HG03025 (cell line): ENCODE measurements around the gene GRM8.

Experiments used
- ATAC-seq: cut with Tn5 transposase; IDR thresholded peaks from one replicate; pipeline ENCODE4 v1.9.1; 2021; ENCODE audit warnings: mild to moderate bottlenecking, moderate library complexity; ENCODE audit not compliant: unreplicated experiment, low FRiP score

The GRM8 gene

DNA sequence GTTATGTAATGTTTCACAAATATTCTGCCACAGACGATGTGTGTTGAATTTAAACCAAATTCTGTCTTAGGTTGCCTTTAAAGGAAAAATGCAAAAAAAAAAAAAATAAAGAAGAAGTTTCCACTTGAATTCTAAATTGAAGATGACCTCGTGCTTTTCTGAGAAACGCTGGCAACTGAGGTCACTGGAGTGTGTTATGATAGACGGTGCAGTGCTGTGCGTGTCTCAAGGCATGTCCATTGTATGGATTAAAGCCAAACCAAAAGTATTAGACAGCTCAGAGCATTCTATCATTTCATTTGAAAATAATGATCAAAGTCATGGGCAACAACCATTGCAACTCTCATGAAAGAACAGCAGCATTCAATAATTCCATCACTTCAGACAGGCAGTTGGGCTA lies 483.9 kb downstream of the GRM8 start:
- no peak for ATAC-seq

DNA sequence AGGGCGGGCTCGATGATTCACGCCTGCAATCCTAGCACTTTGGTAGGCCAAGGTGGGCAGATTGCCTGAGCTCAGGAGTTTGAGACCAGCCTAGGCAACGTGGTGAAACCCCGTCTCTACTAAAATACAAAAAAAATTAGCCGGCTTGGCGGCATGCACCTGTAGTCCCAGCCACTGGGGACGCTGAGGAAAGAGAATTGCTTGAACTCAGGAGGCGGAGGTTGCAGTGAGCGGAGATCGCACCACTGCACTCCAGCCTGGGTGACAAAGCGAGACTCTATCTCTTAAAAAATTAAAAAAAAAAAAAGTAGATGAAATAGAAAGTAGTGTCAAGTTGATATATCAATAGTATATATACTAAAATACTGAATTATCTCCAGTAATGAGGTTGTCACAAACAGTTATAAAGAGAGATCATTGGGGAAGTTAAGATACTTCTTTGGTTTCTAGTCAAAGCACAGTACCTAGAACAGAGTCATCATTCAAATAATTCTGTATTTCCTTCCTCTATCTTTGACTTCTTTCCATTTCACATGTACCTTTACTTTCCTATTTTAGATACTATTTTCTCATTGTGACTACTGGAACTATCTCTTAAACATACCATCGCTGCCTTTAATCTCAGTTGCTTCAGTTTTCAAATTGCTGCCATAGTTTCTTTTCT lies 491.7 kb downstream of the GRM8 start:
- no peak for ATAC-seq

DNA sequence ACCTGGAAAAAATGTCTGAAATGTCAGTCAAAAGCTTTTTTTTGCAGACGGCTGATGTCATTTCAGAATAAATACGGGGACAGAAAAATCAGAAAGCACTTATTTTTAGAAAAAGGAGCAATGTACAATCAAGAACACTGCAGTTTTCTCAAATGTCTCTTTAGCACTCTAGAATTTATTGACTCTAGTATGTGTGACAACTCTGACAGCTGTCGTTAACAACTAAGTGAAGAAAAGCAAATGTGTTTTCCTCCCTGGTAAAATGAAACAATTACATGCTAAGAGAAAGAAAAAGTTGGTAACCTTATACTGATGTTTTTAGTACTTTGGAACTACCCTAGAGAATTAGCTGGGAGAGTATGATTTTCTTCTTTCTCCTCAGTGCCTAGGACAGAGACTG lies 497.4 kb downstream of the GRM8 start:
- ATAC-seq: no peak

DNA sequence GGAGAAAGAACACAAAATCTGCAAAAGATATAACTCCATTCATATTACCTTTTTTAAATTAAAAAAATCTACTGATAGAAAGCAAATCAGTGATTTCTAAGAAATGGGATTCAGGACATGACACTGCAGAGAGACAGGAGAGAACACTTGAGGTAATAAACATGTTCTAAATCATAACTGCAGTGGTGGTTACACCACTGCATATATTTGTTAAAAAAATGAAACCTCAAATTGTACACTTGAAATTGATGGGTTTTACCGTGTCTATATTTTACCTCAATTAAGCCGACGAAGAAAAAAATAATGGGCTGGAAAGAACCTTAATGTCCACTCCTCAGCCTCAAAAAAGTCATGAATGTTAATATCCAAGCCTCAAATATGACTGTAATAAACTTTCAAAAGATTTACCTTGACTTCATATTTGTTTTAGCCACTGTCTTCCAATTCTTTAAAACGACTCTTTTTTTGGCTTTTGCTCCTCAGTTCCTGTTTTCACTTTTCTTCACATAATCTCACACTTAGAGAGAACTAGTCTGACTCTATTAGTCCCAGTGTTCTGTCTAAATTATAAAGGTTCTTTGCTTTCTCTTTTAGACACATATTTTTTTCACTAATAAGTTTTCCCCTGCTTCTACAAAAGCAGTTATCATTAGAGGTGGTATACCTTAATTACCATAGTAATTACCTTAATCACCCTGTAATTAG lies 502.4 kb downstream of the GRM8 start:
- peak; percentile 65 for ATAC-seq

DNA sequence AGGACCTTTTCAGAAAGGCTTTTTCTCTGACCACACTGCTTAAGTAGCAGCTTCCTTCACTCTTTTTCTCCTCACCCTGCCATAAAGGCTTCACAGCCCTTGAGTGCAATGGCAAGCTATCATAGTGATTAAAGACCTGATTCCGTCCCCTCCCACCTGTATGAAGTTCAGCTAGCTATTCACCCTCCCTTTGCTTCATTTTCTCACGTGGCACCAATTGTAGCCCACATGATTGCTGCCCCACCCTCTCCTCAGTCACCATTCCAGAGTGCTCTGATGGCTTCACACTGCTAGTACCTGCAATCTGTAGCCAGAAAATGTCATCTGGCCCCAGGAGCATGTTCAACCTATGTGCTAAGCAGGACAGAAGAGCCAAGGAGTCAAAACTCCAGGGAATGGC lies 523.8 kb downstream of the GRM8 start:
- no peak for ATAC-seq

DNA sequence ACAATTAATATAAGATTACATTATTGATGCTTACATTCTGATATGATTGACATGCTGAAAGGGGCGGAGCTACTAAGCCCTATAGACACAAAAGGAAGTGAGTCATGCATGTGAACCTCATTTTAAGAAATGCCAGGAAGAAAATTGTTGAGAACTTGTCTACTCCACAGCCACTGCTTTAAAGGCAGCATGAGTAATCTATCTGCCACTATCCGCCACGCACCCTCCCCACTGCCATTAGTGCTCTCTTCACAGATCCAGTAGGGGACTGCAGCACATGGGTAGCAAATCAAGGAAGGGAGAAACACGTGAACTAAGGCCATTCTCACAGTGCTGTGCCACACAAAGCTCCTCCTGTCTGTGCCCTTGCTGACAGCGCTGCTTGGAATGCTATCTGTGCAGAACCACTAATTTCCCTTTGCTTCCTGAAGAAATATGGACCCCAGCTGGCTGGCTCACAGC lies 524.8 kb downstream of the GRM8 start:
- ATAC-seq: no peak

DNA sequence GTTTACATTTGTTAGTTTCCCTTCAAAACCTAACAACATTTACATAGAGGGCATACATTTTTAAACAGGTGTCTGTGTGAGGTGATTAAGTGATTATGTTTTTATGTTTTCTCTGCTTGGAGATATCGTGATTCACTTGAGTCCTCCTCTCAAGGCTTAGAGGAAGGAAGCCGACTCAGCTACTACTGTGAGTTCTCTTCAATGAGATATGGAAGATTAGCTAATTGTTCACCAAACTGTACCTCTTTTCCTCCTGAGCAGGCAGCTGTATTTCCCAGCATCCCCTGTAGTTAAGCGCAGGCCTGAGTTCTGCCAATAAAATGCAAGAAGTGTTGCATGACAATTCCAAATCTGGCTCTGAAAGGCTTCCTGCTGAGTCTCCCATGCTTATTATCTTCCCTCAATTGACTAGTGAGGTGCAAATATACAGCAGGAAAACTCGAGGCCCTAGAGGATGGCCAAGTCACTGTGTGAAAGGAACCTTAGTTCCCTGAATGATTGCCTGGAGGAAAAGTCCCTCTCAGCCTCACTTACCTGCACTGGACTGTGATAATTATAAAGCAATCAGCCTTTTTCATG lies 528.7 kb downstream of the GRM8 start:
- ATAC-seq: no peak

DNA sequence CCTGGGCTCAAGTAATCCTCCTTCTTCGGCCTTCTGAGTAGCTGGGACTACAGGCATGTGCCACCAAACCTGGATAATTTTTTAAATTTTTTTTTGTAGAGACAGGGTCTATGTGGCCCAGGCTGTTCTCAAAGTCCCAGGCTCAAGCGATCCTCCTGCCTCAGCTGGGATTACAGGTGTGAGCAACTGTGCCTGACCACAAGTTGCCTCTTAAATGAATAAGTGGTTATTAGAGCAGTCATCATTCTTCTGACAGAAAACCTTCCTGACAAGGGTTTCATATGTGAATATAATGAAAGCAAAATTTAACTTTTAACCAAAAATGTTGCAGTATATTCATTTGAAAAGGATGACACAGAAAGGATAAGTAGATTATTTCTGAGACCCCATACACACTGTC lies 532.5 kb downstream of the GRM8 start:
- ATAC-seq: peak; percentile 81

DNA sequence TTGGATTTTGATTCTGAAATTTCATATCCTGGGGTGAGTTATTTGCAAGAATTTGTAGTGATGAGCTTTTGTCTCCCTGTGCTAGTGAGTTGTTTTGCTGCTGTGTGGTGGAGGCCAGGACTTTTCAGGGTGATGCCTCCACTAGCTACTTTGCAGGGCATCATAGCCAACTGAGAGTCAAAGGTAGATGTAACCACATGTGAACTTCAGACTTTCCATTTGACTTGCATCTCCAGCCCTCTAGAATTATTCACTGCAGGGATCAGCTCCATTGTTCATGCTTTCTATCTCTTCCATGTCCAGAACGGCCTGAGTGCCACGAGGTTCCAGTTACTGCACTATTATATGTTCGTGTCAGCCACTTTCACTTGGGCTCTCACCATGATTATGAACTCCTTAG lies 534.3 kb downstream of the GRM8 start:
- no peak for ATAC-seq

DNA sequence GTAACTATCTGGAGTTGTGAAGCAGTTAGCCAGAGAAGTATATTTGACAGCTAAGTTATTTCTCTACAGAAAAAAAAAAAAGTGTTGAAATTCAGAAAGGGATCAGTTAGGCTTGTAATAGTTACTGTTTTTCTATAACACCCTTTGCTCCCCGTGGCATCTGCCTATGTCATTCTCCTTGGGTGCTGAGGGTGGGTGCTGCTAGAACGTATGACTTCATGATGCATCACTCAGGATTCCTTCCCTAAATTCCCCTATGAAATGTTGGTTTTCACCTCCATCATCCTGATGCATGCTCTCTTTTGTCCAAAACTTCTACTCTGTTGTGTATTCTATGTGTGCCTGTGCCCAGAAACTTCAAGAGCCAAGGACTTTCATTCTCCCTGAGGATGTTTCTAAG lies 536.4 kb downstream of the GRM8 start:
- no peak for ATAC-seq

DNA sequence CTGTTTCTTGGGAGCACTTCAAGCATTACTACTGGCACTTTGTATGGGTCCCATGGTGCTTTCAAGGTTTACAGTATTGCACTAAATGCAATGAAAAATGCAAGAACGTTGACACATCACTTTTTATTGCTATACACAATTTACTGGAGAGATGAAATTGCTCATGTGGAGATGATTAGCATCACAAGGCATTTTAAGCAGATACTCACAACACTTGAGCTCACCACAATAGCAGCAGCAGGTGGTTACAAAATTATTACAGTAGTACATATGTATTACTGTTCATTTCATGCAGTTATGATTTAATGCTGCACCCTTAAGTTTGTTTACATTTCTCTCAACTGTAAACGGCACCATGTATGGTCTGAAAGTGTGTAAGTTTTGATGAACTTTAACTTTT lies 537.7 kb downstream of the GRM8 start:
- ATAC-seq: no peak

DNA sequence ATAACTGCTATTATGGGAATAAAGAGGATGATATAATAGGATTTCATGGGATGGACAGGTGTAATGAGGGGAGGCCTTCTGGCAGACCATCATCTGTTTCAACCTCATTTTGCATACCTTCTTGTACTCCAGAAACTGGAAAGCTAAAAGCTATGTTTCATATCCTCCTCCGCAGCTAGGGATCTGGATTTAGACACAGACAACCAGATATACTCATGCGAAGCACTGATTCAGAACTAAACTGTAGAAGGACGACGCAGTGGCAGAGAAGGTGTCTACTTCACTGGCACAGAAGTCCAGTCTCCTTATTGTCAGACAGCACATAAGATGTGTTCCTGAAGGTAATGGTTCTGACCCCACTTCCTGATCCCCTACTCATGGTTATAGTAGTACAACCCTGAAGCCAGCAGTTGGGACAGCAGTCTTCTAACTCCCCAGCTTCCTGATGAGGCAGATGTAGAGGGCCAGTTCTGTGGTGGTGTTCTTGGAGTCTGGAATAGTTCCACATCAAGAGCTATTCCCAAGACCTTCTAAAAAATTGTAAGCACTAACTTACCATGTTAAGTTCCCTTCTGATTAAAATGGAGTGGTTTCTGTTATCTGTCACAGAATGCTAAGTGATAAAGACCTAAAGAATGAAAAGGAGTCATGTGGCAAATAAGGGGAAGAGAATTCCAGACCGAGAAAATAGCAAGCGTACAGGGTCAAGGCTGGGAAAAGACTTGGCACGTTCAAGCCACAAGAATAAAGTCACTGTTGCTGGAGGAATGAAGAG lies 550.3 kb downstream of the GRM8 start:
- peak; percentile 67 for ATAC-seq

DNA sequence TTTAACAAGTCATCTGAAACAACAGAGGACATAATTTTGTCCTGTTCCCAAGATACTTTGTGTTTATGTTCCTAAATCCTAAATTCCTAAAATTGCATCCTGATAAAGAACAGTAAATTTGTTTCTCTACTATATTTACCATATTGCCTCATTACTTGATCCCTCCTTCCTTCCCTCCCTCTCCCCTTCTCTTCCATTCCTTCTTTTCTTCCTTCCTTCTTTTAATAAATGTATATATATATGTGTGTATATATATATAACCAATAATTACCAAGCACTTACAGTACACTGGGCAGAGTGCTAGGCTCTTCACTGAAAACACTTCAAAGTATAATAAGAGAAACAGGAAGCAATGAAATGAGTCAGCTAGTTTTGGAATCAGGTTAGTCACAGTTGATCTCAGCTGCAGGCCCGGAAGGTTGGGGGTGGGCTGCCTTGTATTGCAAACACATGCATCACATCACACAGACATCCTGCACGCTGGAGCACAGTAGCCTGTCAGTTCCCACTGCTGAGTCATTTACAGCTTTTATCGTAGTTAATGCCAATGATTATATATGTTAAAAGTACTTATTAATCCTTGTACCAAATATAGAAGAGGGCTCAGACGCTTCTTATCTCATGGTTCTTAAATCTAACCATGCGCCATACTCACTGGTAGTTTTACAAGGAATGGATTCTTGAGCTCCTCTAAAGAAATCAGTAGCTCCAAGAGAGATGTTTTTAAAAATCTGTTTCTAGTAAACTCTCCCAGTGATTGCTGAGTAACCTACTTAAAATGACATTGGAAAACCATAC lies 551.7 kb downstream of the GRM8 start:
- peak; percentile 80 for ATAC-seq

DNA sequence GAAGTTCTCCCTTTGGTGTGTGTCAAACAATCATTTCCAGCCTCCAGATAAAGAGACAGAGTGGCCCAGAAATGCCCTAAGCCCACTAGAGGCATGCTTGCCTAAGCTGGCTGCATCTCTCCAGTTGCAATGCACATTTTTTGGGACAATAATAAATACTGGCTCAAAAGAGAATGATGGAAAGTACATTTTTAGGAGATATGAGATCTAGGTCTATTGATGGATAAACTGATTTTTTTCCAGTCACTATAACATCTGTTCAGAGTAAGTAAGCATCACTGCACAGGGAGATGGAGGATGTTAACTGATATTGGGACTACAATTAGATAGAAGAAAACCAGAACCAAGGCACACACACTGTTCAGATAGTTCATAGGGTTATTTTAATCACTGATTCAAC lies 553.0 kb downstream of the GRM8 start:
- no peak for ATAC-seq

DNA sequence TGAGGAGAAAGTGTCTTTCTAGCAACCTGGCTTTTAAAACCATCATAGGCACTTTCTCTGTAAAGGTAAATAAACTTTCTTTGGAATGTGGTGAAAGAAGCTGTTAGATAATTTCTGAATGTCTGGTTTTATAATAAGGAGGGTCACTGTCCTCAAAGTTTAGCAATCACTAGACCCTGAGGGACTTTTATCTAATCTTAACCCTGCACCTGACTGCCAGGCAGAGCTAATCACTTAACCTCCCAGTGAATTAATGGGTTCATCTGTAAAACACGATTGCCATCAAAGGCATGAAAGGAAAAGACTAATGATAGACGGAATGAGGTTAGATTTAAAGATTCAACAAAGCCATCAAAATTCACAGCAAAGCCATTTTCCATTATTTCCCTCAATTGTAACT lies 553.8 kb downstream of the GRM8 start:
- ATAC-seq: no peak

DNA sequence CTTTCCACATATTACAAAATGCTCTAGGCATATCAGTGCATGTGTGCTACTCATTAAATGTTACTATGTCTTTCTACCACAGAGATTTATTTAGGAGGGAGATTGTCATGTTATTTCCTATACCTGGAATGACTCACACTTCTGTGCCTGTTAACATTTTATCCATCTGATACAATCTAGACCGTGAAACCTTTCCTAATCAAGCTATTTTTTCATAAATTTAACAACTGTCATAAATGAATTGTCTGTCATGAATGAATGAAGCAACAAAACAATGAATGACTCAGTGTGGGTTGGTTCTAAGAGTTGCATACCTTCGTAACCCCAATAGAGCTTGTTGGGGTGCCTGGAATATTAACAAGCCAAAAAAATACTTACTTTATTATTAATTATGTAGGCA lies 554.3 kb downstream of the GRM8 start:
- ATAC-seq: no peak

DNA sequence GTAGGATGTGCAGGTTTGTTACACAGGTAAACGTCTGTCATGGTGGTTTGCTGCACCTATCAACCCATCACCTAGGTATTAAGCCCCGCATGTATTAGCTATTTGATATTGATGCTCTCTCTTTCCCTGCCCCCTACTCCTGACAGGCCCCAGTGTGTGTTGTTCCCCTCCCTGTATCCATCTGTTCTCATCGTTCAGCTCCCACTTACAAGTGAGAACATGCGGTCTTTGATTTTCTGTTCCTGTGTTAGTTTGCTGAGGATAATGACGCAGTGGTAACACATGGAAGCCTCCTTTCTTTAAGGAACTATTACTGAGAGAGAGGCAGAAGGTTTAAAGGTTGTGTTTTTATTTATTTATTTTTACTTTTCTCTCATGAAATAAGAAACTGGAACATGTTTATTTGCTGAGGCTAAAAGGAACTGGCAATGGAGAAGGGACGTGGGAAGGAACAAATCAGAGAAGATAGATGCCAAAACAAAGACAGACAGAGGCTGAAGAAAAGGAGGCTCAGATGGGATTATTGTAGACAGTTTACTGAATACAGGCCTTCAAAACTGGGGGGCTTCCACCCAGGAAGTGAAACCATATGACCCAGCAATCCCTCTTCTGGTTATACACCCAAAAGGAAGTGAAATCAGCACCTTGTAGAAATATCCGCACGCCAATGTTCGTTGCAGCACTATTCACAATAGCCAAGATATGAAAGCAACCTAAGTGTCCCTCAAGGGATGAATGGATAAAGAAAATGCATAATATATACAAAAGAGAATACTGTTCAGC lies 556.3 kb downstream of the GRM8 start:
- peak; percentile 42 for ATAC-seq

DNA sequence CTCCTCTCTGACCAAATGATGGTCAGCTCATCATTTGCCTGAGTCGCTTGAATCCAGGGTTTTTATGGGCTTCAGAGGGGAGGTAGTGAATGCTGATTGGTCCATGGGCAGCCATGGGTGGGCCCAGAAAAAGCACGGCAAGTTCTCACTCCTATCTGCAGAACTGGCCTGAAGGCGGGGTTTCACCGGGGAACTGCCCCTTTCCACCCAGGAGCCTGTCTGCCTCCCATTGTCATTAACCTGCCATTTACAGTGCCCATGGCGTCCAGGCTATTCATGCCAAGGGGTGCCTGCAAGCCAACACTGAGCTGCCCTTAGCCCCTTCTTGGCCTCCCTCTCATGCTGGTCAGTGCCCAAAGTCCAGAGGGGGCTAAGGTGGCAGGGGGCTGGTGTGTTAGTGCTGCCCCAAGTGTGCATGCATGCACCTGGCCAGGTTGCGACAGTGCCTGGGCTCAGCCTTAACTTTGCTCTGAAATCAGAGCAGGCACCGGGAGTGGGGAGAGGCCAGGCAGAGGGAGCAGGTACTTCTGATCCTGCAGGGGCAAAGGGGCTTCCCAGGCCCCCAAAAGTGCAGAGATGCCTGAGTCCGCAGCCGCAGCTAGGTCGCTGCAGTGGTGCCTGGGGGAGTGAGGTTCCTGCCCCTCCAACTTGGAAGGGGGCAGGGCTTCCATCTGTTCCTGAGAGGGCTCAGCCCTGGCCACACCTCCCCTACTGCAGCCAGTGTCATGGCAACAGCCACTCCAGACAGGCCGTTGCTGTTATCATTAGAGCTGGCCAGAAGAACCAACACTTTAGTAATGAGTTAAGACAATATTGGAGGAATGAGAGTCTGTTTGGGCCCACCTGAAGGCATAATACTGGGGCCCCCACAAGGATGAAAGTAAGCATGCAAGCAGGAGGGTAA lies 561.6 kb downstream of the GRM8 start:
- no peak for ATAC-seq

DNA sequence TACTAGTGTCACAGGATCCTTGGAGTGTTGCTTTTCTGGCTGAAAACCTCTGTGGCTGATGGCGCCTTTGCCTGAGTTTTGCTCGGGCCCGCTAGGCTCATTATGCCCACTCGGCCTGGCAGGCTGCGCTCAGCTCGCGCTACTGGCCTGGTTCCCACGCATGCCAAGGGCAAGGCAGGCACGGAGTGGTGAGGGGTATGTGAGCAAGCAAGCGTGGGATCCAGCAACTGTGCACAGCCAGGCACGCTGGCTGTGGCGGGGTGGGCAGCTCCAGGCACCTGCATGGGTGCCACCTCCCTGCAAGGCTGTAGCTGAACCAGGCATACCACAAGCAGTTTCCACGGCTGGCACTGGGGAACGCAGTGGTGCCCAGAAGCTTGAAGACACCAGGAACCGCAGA lies 562.6 kb downstream of the GRM8 start:
- ATAC-seq: no peak
